GM21381 (cell line): ENCODE results near the gene CRYBA1.
"Not testable (repeated sequence)": the region's sequence is repeated elsewhere in the genome, so short reads cannot be mapped to it uniquely, and the experiment has no call there.

ENCODE experiments used
- ATAC-seq: cut with Tn5 transposase; IDR thresholded peaks from one replicate; pipeline ENCODE4 v1.9.1; 2021; ENCODE audit warnings: mild to moderate bottlenecking, moderate library complexity; ENCODE audit not compliant: unreplicated experiment

Gene CRYBA1

GRCh38 chr17:29237476-29238132, 9.1 kb upstream of the CRYBA1 start:
- no peak for ATAC-seq

- no peak for ATAC-seq
Observed at GRCh38 chr17:29238133-29238850, 8.4 kb upstream of the CRYBA1 start.

GRCh38 chr17:29240477-29240876, 6.2 kb upstream of the CRYBA1 start:
- no peak for ATAC-seq

DNA sequence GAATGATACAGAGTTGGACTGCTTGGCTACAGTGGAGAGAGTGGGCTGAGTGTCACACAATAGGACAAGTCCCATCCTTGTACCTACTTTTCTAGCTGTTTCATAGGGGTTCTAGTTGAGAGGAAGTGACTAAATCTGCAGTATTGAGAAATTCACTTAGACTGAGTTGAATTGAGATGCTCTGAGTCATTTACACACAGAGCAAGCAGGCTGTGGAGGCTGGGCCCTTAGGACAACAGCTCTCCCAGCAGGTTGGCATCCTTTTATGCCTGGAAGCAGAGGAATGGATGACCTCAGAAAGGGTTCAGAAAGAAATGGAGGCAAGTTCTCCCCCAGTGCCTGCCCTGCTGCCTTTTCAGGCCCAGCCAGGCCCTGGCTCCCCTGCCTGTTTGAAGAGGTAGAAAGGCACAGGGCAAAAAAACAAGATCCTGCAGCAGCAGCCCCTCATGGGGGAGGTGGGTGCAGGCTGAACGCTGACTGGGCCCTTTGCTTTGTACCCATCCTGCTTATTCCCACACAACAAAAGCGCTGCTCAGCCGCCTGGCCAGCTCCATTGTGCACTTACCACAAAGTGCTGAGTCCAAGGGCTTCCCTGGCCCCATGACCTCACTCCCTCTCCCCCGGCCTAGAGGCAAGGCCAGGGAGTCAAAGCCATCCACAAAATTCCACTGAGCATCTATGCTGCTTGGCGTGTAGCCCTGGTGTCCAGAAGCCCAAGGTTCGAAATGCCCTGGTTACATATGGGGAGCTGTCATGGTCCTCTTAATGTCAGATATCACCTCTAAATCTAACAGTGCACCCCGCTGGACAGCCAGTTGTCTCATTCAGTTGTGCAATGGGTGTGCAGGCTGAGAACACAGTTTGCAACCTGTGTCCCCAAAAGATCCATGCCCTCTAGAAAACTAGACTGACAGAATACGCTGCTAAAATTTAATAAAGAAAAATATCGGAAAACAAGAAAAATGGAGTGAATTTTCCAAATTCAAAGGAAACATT, 5.4 kb upstream of the CRYBA1 start:
- ATAC-seq: no peak

DNA sequence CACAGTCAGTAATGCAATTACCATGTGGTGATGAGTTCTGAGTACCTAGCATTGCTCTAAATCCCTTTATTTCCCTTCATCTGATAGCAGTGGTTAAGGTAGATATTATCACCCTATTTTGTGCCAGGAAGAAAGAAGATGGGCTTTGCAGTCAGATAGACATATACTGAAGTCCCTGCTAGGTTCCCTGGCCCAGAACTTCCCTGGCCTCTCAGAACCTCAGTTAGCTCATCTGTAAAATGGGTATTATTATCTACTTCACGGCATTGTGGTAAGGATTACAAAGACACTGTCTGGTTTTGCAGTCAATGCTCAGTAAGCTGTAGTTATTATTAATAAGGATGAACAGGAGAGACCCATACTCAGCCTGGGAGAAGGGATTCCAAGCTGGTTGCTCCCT, 4.6 kb upstream of the CRYBA1 start:
- ATAC-seq: no peak

DNA sequence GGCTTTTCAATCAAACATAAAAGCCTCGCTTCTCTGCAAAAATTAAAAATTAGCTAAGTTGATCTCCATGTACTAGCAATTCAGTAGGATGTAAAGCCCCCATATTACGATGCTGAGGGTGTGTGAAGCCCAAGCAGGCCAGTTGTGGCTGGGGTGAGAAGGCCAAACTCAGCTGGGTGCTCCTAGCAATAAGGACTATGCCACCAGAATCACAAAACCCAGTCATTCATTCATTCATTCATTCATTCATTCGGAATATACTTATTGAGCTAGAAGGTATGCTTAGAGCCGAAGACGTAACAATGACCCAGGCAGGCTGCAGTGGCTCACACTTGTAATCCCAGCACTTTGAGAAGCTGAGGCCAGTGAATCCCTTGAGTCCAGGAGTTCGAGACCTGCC, 3.9 kb upstream of the CRYBA1 start:
- no peak for ATAC-seq

DNA sequence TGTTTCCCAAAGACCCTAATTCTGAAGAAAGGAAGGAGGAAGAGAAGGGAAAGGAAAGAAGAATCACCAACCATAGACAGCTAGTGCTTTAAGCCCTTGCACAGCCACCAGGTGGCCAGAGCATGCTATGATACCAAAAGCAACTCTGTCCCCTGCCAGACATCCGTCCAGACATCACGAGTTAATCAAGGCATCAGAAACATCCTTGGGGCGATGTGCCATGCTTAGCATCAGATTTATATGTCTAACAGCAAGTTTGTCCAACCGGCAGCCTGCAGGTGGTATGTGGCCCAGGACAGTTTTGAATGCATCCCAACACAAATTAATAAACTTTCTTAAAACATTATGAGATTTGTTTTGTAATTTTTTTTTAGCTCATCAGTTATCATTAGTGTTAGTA, 2.9 kb upstream of the CRYBA1 start:
- no peak for ATAC-seq

DNA sequence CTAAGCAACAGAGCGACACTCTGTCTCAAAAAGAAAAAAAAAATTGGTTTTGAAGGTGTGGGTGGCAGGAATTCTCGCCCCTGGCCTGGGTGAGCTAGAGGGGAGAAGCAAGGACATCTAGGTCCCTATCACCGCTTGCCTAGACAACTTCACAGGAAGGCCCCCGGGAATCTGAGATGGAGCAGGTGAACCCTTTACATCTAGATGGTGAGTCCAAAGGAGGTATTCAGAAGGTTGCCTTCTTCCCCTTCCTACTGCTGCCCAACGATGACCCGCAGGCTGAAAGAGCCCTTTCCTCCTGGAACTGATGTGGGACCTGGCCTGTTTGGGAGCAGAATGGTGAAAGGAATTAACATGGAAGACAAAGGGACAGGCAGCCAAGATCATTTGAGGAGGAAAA, 1.3 kb upstream of the CRYBA1 start:
- ATAC-seq: no peak

DNA sequence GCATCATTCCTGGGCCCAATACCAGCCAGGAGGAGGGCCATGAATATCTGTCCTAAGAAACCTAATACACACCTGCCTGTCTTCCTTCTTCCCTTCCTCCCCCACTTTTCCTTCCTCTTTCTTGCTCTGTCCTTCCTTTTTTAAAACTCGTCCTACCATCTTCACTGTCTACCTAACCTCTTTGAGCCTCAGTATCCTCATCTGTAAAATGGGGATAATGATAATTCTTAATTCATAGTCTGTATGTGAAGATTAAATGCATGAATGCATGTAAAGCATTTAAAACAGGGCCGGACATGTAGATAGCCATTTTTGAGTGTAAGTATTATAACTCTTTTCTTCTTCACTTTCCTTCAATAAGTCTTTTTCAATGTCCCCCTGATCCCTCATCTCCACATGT, 560 bp downstream of the CRYBA1 start:
- no peak for ATAC-seq

GRCh38 chr17:29248845-29249244, 2.2 kb downstream of the CRYBA1 start:
- no peak for ATAC-seq

- ATAC-seq: no peak
Observed at GRCh38 chr17:29250666-29251065, 4.0 kb downstream of the CRYBA1 start.

GRCh38 chr17:29251184-29251583, 4.5 kb downstream of the CRYBA1 start:
- ATAC-seq: no peak

GRCh38 chr17:29252101-29252791, 5.6 kb downstream of the CRYBA1 start:
- ATAC-seq: no peak

DNA sequence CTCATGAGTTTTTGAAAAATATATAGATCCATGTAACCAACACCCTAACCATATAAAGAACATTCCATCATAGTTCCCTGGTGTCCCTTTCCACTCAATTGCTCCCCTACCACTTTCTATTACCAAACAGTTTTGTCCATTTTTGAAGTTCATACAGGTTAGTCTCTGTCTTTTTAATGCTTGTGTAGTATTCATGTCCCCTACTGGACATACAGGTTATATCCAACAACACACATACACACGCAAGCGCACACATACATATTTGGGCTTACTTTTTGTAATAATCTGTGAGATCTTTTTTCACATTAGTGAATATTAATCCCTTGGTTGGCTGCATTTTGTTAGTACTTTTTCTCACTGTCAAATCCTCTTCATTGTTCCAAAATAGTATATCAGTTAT, 6.4 kb downstream of the CRYBA1 start:
- ATAC-seq: no peak

GRCh38 chr17:29255926-29256522, 9.4 kb downstream of the CRYBA1 start:
- no peak for ATAC-seq

GRCh38 chr17:29256735-29257466, 10.2 kb downstream of the CRYBA1 start:
- no peak for ATAC-seq

DNA sequence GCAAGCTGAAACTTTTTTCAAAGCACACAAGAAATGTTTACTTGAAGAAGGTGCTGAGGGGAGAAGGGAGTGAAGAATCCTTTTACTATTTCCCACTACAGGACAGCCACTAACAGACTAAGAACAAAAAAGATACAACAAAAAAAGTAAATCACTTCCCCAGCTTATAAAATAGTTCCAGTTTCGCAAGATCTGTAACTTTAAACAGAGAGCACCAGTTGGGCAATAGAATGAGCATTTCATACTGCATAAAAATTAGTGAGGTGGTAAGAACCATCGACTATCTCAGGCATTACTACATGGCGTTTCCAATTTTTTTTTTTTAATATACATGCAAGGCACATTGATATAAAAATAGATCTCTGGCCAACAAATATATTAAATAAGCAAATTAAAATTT, 11.1 kb downstream of the CRYBA1 start:
- no peak for ATAC-seq

DNA sequence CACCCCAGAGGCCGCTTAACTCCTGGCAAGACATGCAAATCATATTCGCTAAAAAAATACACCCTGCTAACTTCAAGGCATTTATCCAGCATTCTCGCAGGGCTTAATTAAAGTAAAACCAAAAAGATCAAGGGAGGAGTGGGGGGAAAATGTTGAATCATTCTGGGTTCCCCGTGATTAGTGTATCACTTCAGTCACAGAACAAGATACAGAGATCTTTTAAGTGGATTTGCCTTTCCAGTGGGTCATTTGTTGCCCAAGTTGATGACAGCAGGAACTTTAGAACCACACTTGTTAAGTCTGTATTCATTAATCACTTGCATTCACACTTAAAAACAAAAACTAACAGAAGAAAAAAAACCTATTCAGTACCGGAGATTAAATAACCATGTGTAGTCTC, 17.3 kb downstream of the CRYBA1 start:
- ATAC-seq: no peak

GRCh38 chr17:29271980-29272379, 25.3 kb downstream of the CRYBA1 start:
- not testable (repeated sequence) for ATAC-seq

GRCh38 chr17:29273924-29274323, 27.3 kb downstream of the CRYBA1 start:
- no peak for ATAC-seq
